GM08714 (cell line): ENCODE measurements around the gene EIF2B5.
A peak's percentile ranks its signal among the peaks of the same experiment; 100 is the strongest.

Experiments
- H3K4me3 ChIP-seq: fragments of 200-500 bp; sonication (Bioruptor generic); 2 replicates; pipeline ENCODE4 v1.5.1; 2014; ENCODE audit warnings: mild to moderate bottlenecking, low read length, inconsistent platforms
- ZNF274 ChIP-seq: IDR thresholded peaks from 2 replicates; pipeline ENCODE4 v1.6.1; 2012; ENCODE audit warnings: mild to moderate bottlenecking, low read depth, low read length

The EIF2B5 gene

DNA sequence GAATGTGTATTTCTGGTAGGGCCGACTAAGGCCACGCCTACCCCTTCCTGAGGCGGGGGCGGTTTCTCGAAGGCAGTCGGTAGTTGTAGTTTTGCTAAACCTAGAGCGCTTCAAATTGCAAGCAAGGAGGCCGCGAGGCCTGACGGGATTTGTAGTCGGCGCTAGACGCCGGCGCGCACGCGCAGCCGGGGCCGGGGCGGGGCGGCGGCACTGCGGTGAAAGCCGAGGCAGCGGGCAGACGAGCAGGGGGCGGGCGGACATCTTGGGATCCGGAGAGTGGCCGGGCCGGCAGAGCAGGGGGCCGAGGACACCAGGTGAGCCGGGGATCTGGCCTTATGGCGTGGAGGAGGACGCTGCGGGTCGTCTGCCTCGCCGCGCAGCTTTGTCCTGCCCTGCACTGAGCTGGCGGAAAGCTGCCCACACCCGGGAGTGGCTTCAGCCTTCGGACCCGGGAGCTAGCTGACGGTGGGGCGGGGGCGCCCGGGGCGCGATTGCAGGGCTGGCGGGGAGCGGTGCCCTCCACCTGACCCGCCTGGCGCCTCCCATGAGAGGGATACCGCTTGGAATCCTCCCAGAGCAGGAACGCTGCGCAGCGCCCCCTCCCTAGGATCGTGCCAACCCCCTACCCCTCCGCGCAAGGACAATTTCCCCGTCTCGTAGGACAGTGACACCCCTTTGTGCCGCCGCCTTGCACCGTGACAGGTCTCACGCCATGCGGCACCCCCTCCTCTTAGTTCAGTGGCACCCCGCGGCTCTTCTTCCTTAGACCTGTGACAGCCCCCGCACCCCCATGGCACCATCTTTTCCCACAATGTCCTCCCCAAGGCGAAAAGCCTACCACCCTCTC, 39.7 kb downstream of the EIF2B5 start, which contains the start of gene AP2M1:
Gene AP2M1 (plus strand): TSS at position 210 of the 847 bp plus-strand sequence. CDS start 2,139 bp downstream, outside the sequence.
- TF ChIP-seq ZNF274: no peak
- peak within 1 kb of the TSS; percentile 68 for H3K4me3 ChIP-seq

DNA sequence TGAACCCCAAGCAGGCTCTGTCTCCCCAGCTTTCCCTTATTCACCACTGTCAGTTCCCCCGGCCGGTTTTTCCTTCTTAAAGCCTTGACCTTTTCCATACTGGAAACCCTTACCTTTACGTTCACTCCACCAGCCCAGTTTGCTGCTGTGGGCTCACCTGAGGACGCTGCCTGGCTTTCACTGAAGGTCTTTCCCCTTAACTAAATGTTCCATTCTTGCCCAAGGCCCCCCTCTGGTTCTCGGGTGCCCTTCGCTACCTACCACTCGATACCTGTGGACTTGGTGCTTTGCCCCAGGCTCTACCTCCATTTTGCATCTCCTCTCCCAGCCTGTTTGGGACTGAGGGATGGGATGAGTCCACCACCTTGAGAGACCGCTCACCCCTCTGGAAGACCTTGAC, 40.3 kb downstream of the EIF2B5 start:
- no peak for TF ChIP-seq ZNF274
- peak overlapping the region; percentile 68 for H3K4me3 ChIP-seq

DNA sequence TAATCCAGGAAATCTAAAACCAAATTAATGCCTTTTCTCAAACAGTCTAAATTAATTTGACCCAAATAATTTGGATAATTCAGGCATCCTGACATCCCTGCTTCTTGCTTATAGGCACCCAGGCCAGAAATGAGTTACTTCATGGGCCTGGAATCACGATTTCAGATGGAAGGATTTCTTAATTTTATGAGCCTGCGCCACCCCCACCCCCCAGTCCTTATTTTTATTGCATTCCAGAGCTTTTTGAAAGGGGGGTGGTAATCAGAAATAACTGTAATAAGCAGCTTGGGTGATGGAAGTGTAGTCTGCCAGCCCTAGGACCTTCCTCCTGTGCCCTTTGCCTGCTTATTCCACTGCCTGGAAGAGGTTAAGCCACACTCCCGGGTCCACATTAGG, 40.8 kb downstream of the EIF2B5 start:
- H3K4me3 ChIP-seq: peak overlapping the region; percentile 68
- TF ChIP-seq ZNF274: no peak

DNA sequence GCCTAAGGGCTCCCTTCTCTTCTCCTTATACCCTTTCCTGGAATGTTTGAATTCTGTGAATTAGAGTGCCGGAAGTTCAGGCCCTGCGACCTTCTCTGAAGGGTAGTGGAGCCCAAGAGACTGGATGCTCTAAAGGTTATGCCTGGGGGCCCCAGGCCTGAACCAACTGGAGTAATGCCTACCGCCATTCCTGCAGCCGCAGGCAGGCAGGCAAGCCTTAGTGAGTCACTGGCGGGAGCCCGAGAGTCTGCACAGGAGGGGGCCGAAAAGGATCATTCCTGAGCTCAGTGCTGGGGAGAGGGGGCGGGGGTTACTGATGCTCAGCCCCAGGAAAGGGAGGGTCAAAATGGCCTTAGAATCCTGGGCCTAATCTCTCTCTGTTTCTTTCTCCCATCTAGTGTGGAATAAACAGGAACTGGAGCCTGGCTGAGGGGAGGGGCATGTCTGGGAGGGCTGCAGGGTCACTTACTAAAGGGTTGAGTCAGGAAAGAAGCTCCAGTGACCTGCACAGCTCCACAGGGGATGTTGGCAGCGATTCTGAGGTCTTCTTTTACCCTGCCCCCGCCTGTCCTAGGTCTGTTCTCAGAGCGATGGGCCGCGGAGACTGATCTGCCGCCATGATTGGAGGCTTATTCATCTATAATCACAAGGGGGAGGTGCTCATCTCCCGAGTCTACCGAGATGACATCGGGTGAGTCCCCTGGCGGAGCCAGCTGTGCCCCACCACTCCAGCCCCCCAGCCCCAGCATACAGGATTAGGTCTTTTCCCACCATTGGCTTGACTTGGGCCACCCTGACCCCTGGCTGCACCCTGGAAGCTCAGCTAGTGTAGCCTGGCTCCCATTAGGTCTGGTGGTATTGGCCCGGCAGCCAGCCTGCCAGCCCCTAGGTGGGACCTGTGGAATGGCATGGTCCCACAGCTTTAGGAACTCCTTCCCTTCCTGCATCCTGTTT, 41.5 kb downstream of the EIF2B5 start:
- H3K4me3 ChIP-seq: peak overlapping the region; percentile 68
- no peak for TF ChIP-seq ZNF274

DNA sequence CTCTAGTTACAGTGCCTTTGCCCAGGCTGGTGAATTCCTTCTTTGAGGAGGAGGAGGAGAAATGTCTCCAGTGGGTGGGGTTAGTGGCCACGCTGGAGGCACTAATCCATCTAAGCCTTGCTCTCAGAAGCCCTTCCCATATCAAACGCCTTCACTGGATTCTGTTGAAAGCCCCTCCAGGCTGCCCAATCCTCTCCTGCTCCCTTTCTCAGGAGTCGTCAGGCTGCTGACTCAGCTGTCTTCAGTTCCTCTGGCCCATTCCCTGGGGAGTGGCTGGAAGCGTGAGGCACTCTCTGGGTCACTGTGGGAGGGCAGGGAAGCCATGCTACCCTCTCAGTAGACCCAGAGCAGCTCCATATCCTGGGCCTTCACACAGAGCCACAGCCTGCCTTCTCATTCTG, 42.2 kb downstream of the EIF2B5 start:
- no peak for TF ChIP-seq ZNF274
- no peak overlapping the region for H3K4me3 ChIP-seq

DNA sequence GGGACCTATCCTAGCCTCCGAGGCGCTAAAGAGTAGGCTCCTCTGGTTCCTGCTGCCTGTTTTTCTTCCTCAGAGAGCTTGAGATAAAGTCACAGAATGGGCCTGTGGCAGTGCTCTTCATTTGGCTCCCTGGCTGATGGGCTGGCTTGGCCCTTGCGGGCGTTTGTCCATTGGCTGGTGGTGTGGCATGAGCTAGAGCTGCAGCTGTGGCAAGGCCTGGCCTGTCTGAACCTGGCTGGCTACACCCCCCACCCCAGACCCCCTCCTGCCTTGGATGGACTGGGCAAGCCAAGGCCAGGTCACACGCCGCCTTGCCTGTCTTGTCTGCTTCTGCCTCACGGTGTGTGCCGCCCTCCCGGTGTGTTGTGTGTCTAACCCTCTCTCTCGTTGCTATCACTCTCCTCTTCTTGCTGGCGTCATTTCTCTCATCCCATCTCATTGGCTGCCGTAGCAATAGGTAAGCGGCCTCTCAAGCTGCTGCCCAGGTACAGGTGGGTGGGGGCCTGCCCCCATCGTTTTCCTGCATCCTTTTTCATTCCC, 42.7 kb downstream of the EIF2B5 start:
- no peak overlapping the region for H3K4me3 ChIP-seq

DNA sequence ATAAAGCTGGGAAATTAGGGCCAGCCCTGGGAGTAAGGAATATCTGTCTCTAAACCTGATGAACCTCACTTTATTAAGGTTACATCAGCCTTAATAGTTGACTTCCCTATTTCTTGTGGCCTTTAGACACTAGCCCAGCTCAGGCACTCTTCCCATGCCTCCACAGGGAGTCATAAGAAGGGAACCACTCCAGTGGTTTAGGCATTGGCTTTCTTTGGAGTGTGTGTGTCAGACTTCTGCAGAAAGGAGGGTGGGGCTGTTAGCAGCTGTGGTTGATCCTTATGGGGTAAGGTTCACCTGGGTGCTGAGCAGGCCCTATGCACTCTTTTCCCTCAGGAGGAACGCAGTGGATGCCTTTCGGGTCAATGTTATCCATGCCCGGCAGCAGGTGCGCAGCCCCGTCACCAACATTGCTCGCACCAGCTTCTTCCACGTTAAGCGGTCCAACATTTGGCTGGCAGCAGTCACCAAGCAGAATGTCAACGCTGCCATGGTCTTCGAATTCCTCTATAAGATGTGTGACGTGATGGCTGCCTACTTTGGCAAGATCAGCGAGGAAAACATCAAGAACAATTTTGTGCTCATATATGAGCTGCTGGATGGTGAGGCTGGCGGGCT, 43.5 kb downstream of the EIF2B5 start:
- TF ChIP-seq ZNF274: no peak
- no peak overlapping the region for H3K4me3 ChIP-seq

More for the DNA sequence above, 42.7 kb downstream of the EIF2B5 start:
- no peak for TF ChIP-seq ZNF274

DNA sequence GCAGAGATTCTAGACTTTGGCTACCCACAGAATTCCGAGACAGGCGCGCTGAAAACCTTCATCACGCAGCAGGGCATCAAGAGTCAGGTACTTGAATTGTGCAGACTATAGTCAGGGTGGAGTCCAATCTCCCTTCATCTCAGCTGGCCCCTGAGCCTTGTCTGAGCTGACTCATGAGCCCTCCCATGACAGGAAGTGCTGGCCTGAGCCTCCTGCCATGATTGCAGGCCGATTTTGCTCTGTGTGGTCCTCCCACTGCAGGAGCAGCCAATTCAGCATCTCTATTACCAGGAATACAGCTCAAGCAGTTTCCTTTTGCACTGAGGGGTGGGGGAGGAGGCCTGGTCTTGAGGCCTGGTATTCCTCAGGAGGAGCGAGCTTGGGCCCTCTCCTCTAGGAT, 45.0 kb downstream of the EIF2B5 start:
- TF ChIP-seq ZNF274: no peak
- H3K4me3 ChIP-seq: no peak overlapping the region

DNA sequence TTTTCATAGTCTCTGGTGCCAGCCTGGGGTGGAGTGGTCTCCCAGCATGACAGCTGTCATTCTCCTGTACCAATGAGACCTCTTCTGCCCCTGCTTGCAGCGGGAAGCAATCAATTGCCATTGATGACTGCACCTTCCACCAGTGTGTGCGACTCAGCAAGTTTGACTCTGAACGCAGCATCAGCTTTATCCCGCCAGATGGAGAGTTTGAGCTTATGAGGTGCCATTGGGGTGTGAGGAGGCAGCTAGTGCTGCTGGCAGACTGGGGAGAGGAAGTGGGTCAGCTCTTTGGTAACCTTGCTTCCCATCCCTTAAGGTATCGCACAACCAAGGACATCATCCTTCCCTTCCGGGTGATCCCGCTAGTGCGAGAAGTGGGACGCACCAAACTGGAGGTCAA, 46.4 kb downstream of the EIF2B5 start:
- H3K4me3 ChIP-seq: no peak overlapping the region

DNA sequence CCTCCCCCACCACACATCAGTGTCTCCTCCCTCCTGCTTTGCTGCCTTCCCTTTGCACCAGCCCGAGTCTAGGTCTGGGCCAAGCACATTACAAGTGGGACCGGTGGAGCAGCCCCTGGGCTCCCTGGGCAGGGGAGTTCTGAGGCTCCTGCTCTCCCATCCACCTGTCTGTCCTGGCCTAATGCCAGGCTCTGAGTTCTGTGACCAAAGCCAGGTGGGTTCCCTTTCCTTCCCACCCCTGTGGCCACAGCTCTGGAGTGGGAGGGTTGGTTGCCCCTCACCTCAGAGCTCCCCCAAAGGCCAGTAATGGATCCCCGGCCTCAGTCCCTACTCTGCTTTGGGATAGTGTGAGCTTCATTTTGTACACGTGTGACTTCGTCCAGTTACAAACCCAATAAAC, 48.5 kb downstream of the EIF2B5 start:
- TF ChIP-seq ZNF274: no peak

More for the DNA sequence above, 46.4 kb downstream of the EIF2B5 start:
- TF ChIP-seq ZNF274: no peak

DNA sequence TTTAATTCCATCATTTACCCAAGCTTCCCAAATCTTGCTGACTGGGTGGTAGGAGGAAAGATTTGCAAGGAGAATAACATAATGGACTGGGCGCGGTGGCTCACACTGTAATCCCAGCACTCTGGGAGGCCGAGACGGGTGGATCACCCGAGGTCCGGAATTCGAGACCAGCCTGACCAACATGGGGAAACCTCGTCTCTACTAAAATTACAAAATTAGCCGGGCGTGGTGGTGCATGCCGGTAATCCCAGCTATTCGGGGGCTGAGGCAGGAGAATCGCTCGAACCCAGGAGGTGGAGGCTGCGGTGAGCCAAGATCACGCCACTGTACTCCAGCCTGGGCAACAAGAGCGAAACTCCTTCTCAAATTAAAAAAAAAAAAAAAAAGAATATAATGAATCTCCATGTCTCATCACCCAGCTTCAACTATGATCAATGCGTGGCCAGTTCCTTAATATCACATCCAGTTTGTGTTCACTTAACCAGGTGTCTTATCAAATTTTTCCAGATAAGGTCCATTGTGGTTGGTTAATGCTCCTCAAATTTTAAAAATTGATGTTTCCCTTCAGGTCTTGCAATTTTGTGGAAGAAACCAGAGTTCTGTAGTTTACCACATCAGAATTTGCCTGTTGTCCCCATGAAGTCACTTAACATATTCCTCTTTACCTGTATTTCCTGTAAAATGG, 49.5 kb downstream of the EIF2B5 start:
- no peak for TF ChIP-seq ZNF274
- no peak overlapping the region for H3K4me3 ChIP-seq

More for the DNA sequence above, 48.5 kb downstream of the EIF2B5 start:
- no peak overlapping the region for H3K4me3 ChIP-seq

DNA sequence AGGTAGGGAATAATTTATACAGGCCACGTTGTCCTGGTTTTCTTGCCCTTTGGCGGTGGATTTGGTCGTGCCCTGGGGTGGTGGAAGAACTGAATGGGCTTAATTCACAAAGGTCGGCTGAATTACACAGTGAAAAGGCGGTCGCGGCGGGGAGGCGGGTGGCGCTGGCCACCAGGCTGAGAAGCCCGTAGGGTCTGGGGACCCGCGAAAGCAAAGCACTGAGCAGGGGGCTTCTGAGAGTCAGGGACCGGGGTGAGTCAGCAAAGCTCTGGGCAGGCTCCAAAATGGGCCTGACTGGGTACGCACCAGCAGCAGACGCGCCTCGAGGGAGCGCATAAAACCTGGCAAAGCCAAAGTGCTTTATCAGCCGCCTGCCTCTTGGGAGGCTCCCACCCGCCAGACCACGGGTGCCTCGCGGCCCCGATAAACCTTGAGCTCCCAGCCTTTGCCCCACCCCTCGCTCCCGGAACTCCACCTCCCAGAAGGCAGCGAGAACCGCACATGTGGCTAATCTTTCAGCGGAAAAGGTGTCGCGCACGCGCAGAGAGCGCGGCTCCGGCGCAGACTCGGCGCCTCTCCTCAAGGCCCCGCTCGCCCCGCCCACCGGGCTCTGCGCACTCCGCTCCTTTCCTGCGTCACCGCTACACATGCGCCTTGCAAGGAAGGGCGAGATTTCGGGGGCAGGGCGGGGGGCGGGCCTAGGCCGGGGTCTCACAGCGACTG, 50.5 kb downstream of the EIF2B5 start:
- no peak for TF ChIP-seq ZNF274
- H3K4me3 ChIP-seq: peak overlapping the region; percentile 96; the same call in 1 of the 2 replicates
